ENCODE results near the gene EDIL3. TPM values are rescaled to one million over a fixed set of nuclear protein-coding genes. Genes with fewer than 3 reads are reported as not detected.

Gene EDIL3
- total and polyA plus RNA-seq, 2 donors from 2014 or later, result 5.2 to 32.8 TPM

DNA sequence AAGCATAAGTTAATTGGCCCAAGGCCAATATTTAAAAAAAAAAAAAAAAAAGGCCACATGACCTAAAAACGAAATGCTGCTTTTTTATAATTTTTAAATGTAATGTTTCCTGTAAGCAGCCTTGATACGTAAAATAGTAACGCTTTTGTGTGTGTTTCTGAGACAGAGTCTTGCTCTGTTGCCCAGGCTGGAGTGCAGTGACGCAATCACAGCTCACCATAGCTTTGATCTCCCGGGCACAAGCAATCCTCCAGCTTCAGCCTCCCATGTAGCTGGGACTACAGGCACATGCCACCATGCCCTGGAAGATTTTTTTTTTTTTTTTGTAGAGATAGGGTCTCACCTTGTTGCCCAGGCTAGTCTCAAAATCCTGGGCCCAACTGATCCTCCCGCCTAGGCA lies 179.9 kb downstream of the EDIL3 start:
- Histone ChIP-seq H3K27me3 (ENCODE audit: control insufficient read depth, insufficient read depth, low read length) (no peaks in the 10 kb centered on the region), H3K36me3 (ENCODE audit: control insufficient read depth in 2 of 3, insufficient read depth in 3 of 3, low read length in 3 of 3) (no peaks in the 10 kb centered on the region), H3K27ac (ENCODE audit: low read depth in 2 of 2, low read length in 2 of 2) (no peak overlapping the region), H3K9ac (ENCODE audit: low read length in 3 of 3) (no peak overlapping the region), H3K9me3 (ENCODE audit: control insufficient read depth in 2 of 3, insufficient read depth in 1 of 3, low read length in 3 of 3) (no peaks in the 10 kb centered on the region), H3K4me1 (ENCODE audit: control insufficient read depth in 2 of 3, insufficient read depth in 2 of 3, low read depth in 1 of 3, low read length in 3 of 3) (no peaks in the 10 kb centered on the region), H3K4me3 (ENCODE audit: low read length in 3 of 3) (no peak overlapping the region)
- no peak for FAIRE-seq
- TF ChIP-seq, protein P1, sequence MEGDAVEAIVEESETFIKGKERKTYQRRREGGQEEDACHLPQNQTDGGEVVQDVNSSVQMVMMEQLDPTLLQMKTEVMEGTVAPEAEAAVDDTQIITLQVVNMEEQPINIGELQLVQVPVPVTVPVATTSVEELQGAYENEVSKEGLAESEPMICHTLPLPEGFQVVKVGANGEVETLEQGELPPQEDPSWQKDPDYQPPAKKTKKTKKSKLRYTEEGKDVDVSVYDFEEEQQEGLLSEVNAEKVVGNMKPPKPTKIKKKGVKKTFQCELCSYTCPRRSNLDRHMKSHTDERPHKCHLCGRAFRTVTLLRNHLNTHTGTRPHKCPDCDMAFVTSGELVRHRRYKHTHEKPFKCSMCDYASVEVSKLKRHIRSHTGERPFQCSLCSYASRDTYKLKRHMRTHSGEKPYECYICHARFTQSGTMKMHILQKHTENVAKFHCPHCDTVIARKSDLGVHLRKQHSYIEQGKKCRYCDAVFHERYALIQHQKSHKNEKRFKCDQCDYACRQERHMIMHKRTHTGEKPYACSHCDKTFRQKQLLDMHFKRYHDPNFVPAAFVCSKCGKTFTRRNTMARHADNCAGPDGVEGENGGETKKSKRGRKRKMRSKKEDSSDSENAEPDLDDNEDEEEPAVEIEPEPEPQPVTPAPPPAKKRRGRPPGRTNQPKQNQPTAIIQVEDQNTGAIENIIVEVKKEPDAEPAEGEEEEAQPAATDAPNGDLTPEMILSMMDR (IDR thresholded peaks at IDR 0.05; ENCODE audit: borderline replicate concordance, extremely low read depth, insufficient read depth), result no peak
- no peak for DNase-seq
- intact Hi-C loops (cut with DNase I), result no loop called here

DNA sequence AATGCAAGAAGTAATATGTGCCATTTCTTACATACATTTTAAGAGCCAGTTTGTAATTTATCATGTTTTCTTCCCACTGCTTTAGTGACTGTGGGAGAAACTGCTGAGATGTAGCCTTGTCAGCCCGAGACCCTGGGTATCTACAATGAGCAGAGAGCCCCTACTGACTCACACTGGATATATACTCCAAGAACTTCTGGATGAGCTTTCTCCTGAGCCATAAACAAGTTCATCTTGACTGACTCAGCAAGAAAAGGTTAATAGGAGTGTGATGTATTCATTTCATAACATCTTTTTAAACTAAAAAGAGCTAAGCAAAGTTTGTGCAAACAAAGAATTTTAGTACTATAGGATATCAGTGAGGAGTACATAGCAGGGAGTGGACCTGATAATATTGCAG lies 182.5 kb downstream of the EDIL3 start:
- H3K4me1 ChIP-seq (ENCODE audit: control insufficient read depth in 2 of 3, insufficient read depth in 2 of 3, low read depth in 1 of 3, low read length in 3 of 3), result no peaks in the 10 kb centered on the region
- DNase-seq, result no peak
- intact Hi-C loops (cut with DNase I), result no loop called here
- no peaks in the 10 kb centered on the region for H3K9me3 ChIP-seq (ENCODE audit: control insufficient read depth in 2 of 3, insufficient read depth in 1 of 3, low read length in 3 of 3)
- no peak overlapping the region for H3K27ac ChIP-seq (ENCODE audit: low read depth in 2 of 2, low read length in 2 of 2)
- H3K36me3 ChIP-seq (ENCODE audit: control insufficient read depth in 2 of 3, insufficient read depth in 3 of 3, low read length in 3 of 3), result no peaks in the 10 kb centered on the region
- no peak overlapping the region for H3K4me3 ChIP-seq (ENCODE audit: low read length in 3 of 3)
- TF ChIP-seq, protein P1 (IDR thresholded peaks at IDR 0.05; ENCODE audit: borderline replicate concordance, extremely low read depth, insufficient read depth), result no peak
- no peaks in the 10 kb centered on the region for H3K27me3 ChIP-seq (ENCODE audit: control insufficient read depth, insufficient read depth, low read length)
- FAIRE-seq, result no peak
- no peak overlapping the region for H3K9ac ChIP-seq (ENCODE audit: low read length in 3 of 3)

DNA sequence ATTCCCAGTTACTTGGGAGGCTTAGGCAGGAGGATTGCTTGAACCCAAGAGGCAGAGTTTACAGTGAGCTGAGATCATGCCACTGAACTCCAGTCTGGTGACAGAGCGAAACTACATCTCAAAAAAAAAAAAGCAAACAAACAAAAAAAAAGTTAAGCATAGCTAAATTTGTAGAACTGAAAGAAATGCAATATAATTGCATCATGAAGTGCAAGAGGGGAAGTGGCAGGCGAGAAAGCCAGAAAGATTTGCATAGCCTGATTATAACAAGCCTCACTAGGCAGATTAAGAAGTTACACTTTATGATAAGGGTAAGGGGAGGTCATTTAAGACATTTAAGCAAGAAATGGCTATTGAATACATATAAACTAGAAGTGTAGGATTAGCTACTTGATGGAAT lies 187.1 kb downstream of the EDIL3 start:
- intact Hi-C loops (cut with DNase I), result no loop called here

More for the DNA sequence above, 187.1 kb downstream of the EDIL3 start:
- Histone ChIP-seq H3K27ac (ENCODE audit: low read depth in 2 of 2, low read length in 2 of 2) (no peak overlapping the region), H3K9me3 (ENCODE audit: control insufficient read depth in 2 of 3, insufficient read depth in 1 of 3, low read length in 3 of 3) (no peaks in the 10 kb centered on the region), H3K9ac (ENCODE audit: low read length in 3 of 3) (no peak overlapping the region), H3K4me1 (ENCODE audit: control insufficient read depth in 2 of 3, insufficient read depth in 2 of 3, low read depth in 1 of 3, low read length in 3 of 3) (no peaks in the 10 kb centered on the region), H3K36me3 (ENCODE audit: control insufficient read depth in 2 of 3, insufficient read depth in 3 of 3, low read length in 3 of 3) (no peaks in the 10 kb centered on the region), H3K4me3 (ENCODE audit: low read length in 3 of 3) (no peak overlapping the region), H3K27me3 (ENCODE audit: control insufficient read depth, insufficient read depth, low read length) (no peaks in the 10 kb centered on the region)
- no peak for DNase-seq
- no peak for FAIRE-seq
- TF ChIP-seq, protein P1 (IDR thresholded peaks at IDR 0.05; ENCODE audit: borderline replicate concordance, extremely low read depth, insufficient read depth), result no peak

All from kidney (tissue), 14 donors.